ENCODE measurements around the gene CCDC88B. TPM values are rescaled to one million over a fixed set of nuclear protein-coding genes. Genes with fewer than 3 reads are reported as not detected.

The CCDC88B gene
- total RNA-seq, 1 experiment from 2014 or later, result 14.7 TPM

DNA sequence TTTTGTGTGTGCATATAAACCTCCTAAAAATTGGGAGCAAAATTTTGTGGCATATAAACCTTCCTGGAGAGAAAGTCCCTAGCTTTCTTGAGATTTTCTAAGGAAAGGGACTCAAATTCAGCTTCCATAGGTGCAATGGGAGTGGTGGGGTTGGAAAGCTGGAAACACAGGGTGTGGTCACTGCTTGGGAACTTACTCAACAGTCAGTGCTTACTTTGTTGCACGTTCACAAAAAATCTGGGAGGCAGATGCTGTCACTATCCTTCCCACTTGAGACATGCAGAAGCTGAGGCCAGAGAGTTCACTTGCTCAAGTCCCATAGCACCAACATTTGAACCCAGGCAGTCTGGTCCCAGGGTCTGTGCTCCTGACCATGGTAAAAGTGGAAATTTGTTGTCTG is 43.8 kb upstream of the CCDC88B start:
- Histone ChIP-seq H3K9me2 (ENCODE audit: insufficient read depth) (no peaks in the 10 kb centered on the region), H3K4me2 (ENCODE audit: low read length) (peak overlapping the region; percentile 17; the same call in 1 of the 2 replicates)
- intact Hi-C loops (cut with micrococcal nuclease), result no loop called here

DNA sequence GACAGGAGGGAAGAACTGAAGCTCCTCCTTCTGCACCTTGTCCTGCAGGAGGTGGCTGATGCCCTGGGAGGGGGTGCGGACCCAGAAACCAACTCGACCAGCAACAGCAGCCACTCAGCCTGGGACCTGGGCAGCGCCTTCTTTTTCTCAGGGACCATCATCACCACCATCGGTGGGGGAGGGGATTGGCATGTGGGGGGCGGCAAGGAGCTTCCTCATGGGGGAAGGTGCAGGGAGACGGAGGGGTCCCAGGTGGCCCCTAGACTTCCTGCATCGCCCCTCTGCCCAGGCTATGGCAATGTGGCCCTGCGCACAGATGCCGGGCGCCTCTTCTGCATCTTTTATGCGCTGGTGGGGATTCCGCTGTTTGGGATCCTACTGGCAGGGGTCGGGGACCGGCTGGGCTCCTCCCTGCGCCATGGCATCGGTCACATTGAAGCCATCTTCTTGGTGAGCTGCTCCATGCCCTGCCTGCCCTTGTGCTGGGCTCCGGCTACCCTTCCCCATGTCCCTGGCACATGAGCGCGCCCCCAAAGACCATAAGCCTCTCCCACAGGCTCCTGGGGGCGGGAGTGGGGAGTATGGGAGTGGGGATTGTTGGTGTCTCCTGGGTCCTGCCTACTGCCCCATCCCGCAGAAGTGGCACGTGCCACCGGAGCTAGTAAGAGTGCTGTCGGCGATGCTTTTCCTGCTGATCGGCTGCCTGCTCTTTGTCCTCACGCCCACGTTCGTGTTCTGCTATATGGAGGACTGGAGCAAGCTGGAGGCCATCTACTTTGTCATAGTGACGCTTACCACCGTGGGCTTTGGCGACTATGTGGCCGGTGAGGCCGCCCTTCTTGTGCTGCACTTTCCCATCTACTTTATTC is 42.9 kb upstream of the CCDC88B start:
- RAD21 ChIA-PET (ENCODE audit: low non-redundant PET in 1 of 2, low total read pairs in 2 of 2, uncharacterized antibody in 2 of 2, unreplicated experiment in 2 of 2), result no interaction called here
- no peak overlapping the region for H3K4me2 ChIP-seq (ENCODE audit: low read length)
- BruUV-seq (replicated peaks), result no TSS peak
- no peak overlapping the region for H3K9ac ChIP-seq (ENCODE audit: low read length)
- no peaks in the 10 kb centered on the region for H3K9me3 ChIP-seq (ENCODE audit: control insufficient read depth in 1 of 2, insufficient read depth in 1 of 2, low read depth in 1 of 2, low read length in 2 of 2)
- no peak overlapping the region for H2AFZ ChIP-seq (ENCODE audit: low read depth, low read length, poor library complexity, severe bottlenecking)
- ATAC-seq (no peak), DNase-seq (ENCODE audit: low read depth, low spot score) (no peak)
- H3K4me3 ChIP-seq (replicated peaks in 1 of 2; ENCODE audit: low read depth in 1 of 2, low read length in 2 of 2), result no peak overlapping the region
- H3K36me3 ChIP-seq (ENCODE audit: control insufficient read depth in 1 of 2, insufficient read depth in 2 of 2, low read length in 2 of 2), result no peaks in the 10 kb centered on the region
- H3K27ac ChIP-seq (ENCODE audit: low read depth, low read length), result no peak overlapping the region
- intact Hi-C loops (cut with micrococcal nuclease), result no loop called here
- no peaks in the 10 kb centered on the region for H3K27me3 ChIP-seq (ENCODE audit: insufficient read depth, low read length)
- no peaks in the 10 kb centered on the region for H3K9me2 ChIP-seq (ENCODE audit: insufficient read depth)
- H3K79me2 ChIP-seq (ENCODE audit: insufficient read depth, low read length), result no peaks in the 10 kb centered on the region
- TF ChIP-seq, protein P1, sequence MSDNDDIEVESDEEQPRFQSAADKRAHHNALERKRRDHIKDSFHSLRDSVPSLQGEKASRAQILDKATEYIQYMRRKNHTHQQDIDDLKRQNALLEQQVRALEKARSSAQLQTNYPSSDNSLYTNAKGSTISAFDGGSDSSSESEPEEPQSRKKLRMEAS (IDR thresholded peaks at IDR 0.05), result no peak
- no peak for TF ChIP-seq FOSL1 (IDR thresholded peaks at IDR 0.05; ENCODE audit: low read depth)
- TF ChIP-seq EZH2 (IDR thresholded peaks at IDR 0.05), result no peak
- no peak for TF ChIP-seq EZH2phosphoT487 (IDR thresholded peaks at IDR 0.05; ENCODE audit: borderline replicate concordance)
- CTCF ChIA-PET, result interaction anchor here (1.1 kb wide), 1 partner anchor 8 kb away, joined by 3 read pairs; no protein-coding TSS in a partner anchor
- POLR2A ChIA-PET, result no interaction called here
- H3K4me1 ChIP-seq (ENCODE audit: control insufficient read depth in 1 of 2, insufficient read depth in 2 of 2, low read length in 2 of 2), result peaks cover 0 to 26% of the 10 kb centered on the region in 2 experiments; a peak in 2 of 4 replicates
- H4K20me1 ChIP-seq (ENCODE audit: insufficient read depth), result no peaks in the 10 kb centered on the region

More for the DNA sequence above, 43.8 kb upstream of the CCDC88B start:
- ChIA-PET RAD21 (ENCODE audit: low non-redundant PET in 1 of 2, low total read pairs in 2 of 2, uncharacterized antibody in 2 of 2, unreplicated experiment in 2 of 2) (no interaction called here), POLR2A (no interaction called here), CTCF (interaction anchor here (1.1 kb wide), 1 partner anchor 8 kb away, joined by 3 read pairs; no protein-coding TSS in a partner anchor)
- Histone ChIP-seq H3K36me3 (ENCODE audit: control insufficient read depth in 1 of 2, insufficient read depth in 2 of 2, low read length in 2 of 2) (no peaks in the 10 kb centered on the region), H3K9ac (ENCODE audit: low read length) (no peak overlapping the region), H3K27me3 (ENCODE audit: insufficient read depth, low read length) (no peaks in the 10 kb centered on the region), H2AFZ (ENCODE audit: low read depth, low read length, poor library complexity, severe bottlenecking) (no peak overlapping the region), H3K9me3 (ENCODE audit: control insufficient read depth in 1 of 2, insufficient read depth in 1 of 2, low read depth in 1 of 2, low read length in 2 of 2) (no peaks in the 10 kb centered on the region), H3K4me1 (ENCODE audit: control insufficient read depth in 1 of 2, insufficient read depth in 2 of 2, low read length in 2 of 2) (peaks cover 0 to 18% of the 10 kb centered on the region in 2 experiments; a peak in 2 of 4 replicates), H3K27ac (ENCODE audit: low read depth, low read length) (no peak overlapping the region), H4K20me1 (ENCODE audit: insufficient read depth) (no peaks in the 10 kb centered on the region), H3K79me2 (ENCODE audit: insufficient read depth, low read length) (no peaks in the 10 kb centered on the region), H3K4me3 (replicated peaks in 1 of 2; ENCODE audit: low read depth in 1 of 2, low read length in 2 of 2) (no peak overlapping the region)
- ATAC-seq, result no peak
- BruUV-seq (replicated peaks), result no TSS peak
- no peak for TF ChIP-seq CBX3 (IDR thresholded peaks at IDR 0.05; ENCODE audit: low read depth)
- TF ChIP-seq SP1 (IDR thresholded peaks at IDR 0.05; ENCODE audit: low read depth), result no peak
- TF ChIP-seq RAD21 (IDR thresholded peaks at IDR 0.05; ENCODE audit: low read depth), result no peak
- TF ChIP-seq TCF7L2 (IDR thresholded peaks at IDR 0.05; ENCODE audit: borderline replicate concordance, extremely low read depth, insufficient read depth, insufficient read length), result no peak
- no peak for DNase-seq (ENCODE audit: low read depth, low spot score)

Data from HCT116 (cell line).